Lower leg skin (tissue), 3 donors: ENCODE measurements around the gene FGF3.

Experiments
- POLR2A ChIP-seq, 2 donors: fragments of 450-650 bp; IDR thresholded peaks; one replicate each; pipeline ENCODE4 v1.6.1; 2016 to 2017; ENCODE audit warnings: antibody characterized with exemption in 2 of 2, mild to moderate bottlenecking in 1 of 2, moderate library complexity in 1 of 2
- TF ChIP-seq, protein P1 (sequence below), 3 donors: fragments of 450-650 bp; IDR thresholded peaks; one replicate each; pipeline ENCODE4 v1.5.1; 2016; ENCODE audit warnings: antibody characterized with exemption in 3 of 3, mild to moderate bottlenecking in 3 of 3, moderate library complexity in 2 of 3

DNA sequence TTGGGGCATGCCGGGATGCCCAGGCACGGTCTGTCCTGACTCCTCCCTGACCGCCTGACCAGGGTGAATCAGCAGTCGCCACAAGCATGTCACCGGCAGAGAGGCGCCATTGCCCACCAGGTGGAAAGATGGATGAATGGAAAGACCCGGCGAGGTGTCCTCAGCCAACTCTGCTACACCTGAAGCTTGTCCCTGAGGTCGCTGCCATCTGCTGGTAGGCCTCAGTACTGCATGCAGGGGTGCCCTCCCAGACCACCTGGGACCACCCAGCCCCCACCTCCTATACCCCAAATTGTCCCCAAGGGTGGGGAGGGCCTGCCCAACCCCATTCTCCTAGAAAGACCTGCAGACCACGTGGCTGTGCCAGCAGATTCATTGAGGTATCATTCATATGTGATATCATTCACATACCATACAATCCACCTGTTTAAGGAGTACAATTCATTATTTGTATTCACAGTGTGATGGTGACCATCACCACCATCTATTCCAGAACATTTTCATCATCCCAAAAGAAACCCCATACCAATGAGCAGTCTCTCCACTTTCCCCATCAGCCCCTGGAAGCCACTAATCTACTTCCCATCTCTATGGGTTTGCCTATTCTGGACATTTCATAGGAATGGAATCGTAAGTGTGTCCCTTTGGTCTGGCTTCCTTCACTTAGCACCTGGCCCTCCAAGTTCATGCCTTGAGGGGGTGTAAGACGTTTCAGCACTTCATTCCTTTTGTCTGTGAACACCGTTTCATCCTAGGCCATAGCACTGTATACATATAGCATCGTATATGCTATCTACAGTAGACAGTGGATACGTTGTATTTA is 17.5 kb downstream of the FGF3 start:
- no peak for TF ChIP-seq POLR2A (IDR thresholded peaks at IDR 0.05)
- TF ChIP-seq, protein P1, sequence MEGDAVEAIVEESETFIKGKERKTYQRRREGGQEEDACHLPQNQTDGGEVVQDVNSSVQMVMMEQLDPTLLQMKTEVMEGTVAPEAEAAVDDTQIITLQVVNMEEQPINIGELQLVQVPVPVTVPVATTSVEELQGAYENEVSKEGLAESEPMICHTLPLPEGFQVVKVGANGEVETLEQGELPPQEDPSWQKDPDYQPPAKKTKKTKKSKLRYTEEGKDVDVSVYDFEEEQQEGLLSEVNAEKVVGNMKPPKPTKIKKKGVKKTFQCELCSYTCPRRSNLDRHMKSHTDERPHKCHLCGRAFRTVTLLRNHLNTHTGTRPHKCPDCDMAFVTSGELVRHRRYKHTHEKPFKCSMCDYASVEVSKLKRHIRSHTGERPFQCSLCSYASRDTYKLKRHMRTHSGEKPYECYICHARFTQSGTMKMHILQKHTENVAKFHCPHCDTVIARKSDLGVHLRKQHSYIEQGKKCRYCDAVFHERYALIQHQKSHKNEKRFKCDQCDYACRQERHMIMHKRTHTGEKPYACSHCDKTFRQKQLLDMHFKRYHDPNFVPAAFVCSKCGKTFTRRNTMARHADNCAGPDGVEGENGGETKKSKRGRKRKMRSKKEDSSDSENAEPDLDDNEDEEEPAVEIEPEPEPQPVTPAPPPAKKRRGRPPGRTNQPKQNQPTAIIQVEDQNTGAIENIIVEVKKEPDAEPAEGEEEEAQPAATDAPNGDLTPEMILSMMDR (IDR thresholded peaks at IDR 0.05): no peak
